Measurements from ENCODE around the gene COQ10A.
A peak's percentile ranks its signal among the peaks of the same experiment; 100 is the strongest.

The COQ10A gene

GRCh38 chr12:56266693-56267442 is at the start of gene COQ10A:
Gene COQ10A (plus strand): TSS chr12:56266942. CDS start chr12:56267119, 177 bp downstream.
- DNase-seq = peak; percentile 81

GRCh38 chr12:56219840-56220239 is 46.9 kb upstream of the COQ10A start:
- no peak for DNase-seq

- DNase-seq = no peak
Observed at GRCh38 chr12:56220611-56221231, 46.0 kb upstream of the COQ10A start.

GRCh38 chr12:56221232-56221756 is 45.4 kb upstream of the COQ10A start:
- DNase-seq = no peak

DNA sequence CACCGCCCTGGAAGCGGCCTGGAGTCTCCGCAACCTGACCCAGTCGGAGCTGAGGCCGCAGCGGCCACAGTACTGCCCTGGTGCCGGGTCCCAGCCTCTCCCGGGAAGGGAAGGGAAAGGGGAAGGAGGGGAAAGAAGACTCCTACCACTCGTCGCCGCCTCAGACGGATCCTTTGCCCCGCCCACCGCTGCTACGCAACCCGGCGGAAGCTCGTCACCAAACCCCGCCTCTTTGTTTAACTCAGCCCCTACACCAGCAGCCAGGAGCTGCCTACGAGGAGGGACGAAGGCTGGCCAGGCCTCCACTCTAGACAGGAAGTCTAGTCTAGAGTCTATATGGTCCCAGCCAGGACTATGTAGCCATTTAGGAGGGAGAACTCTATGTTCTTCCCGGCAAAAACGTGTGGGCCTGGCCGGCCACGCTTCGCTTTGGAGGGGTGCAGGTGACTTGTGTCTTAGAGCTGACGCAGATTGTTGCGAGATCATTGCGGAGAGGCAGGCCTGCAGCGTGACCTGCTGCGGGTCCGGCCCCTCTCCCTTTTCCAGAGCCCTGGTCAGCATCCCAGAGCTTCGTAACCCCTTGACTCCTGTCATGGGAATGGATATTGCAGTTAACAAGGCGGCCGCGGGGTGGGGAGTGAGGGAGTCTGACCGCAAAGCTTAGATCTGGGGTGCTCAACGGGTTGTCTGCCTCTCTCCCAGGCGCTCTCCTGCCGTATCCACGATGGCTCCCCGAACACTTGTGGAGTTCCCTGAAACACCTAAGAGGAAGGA is 44.8 kb upstream of the COQ10A start, which contains the start of gene RNF41:
RNF41 (minus strand) TSS at position 166 of the 774 bp plus-strand sequence. CDS start 7,875 bp downstream, outside the sequence.
- peak; percentile 87 for DNase-seq

DNA sequence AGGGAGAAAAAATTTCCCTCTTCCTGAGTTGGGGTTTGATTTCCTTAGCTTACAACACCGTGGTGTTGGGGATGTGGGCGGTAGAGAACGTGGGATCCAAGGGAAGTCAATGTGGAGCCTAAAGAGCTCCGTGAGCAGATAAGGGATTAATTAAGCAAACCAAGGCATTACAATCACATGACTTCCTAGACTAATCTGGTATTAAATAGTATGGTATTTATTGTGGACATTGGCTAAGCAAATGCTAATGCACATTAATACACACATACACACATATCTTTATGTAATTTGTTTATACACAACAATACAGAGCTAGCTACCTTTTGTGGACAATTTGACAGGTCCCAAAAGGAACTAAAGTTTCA is 44.2 kb upstream of the COQ10A start:
- no peak for DNase-seq

GRCh38 chr12:56223571-56224101 is 43.1 kb upstream of the COQ10A start:
- DNase-seq = no peak

GRCh38 chr12:56224102-56224701 is 42.5 kb upstream of the COQ10A start, which contains the start of gene NABP2:
Gene NABP2 (plus strand): TSS chr12:56224342. CDS start chr12:56224857, 515 bp downstream.
- peak; percentile 86 for DNase-seq

DNA sequence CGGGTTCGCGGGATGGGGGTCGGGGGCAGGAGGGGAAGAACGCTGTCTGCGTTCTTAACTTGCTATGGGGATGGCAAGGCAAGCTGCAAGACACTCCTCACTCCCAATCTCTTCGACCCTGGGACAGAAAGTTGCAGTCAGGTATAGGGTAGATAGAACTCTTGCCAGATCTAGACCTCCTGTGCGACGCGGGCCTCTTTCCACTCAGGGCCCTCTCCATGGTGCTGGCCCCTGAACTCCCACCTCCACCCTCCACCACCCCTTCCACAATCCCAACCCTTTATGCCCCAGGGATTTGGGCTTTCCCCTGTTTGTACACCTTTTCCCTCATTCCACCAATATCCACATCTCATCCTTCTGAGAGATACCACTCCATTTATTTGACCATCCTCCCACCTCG is 41.8 kb upstream of the COQ10A start:
- DNase-seq = no peak

- DNase-seq = no peak
Observed at GRCh38 chr12:56229082-56229481, 37.7 kb upstream of the COQ10A start.

GRCh38 chr12:56229916-56230431 is 36.8 kb upstream of the COQ10A start, which contains the start of gene SLC39A5:
Gene SLC39A5 (plus strand): TSS chr12:56230051. CDS start chr12:56231275, 1,224 bp downstream.
- no peak for DNase-seq

DNA sequence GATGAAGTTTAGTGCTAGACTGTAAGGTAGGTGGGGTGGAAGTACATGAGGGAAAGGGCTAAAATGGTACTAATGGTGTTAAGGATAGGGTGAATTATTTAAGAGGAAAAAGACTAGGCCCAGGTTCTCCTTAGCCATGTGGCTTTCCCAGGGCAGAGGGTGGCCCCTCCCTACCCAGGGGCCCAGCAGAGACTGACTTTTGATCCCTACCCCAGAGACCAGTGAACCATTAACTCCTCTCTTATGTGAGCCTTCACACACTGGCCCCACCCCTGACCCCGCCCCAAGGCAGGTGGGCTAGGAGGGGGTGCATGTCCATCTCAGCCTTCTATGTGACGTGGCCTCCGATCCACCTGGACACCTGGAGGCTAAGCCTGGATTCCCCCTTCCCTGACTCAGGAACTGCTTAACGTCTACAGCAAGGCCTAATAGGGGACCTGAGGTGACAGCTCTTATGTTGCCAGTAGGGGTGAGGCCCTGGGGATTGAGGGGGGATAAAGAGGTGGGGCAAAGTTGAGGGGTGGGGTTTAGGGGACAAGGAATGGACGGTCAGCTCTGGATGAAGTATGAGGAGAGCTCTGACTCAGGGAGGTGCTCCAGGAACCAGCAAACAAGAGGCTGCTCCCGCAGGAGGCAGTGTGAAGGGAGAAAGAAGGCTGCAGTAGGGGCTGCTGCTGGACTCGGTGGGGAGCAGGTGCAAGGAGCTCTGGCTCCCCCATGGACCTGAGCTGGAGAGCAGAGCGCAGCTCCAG is 36.1 kb upstream of the COQ10A start:
- no peak for DNase-seq

GRCh38 chr12:56231184-56231582 is 35.6 kb upstream of the COQ10A start:
- DNase-seq = no peak

GRCh38 chr12:56234746-56235436 is 31.9 kb upstream of the COQ10A start:
- DNase-seq = no peak

- no peak for DNase-seq
Observed at GRCh38 chr12:56236091-56236490, 30.7 kb upstream of the COQ10A start.

GRCh38 chr12:56236985-56237384 is 29.8 kb upstream of the COQ10A start:
- no peak for DNase-seq

DNA sequence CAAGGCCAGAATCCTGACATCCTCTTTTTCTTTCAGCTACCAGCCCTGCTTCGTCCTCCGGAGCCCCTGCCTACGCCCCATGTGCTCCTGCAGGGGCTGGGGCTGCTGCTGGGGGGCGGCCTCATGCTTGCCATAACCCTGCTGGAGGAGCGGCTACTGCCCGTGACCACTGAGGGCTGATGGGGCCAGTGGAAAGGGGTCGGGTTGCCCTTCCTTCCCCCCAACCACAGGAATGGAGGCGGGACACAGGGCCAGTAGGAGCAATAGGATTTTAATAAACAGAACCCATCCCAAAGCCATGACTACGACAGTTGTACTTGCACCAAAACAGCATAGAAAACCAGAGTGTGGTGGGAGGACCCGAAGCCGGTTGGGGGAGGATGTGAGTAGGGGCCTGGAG is 29.2 kb upstream of the COQ10A start:
- no peak for DNase-seq

DNA sequence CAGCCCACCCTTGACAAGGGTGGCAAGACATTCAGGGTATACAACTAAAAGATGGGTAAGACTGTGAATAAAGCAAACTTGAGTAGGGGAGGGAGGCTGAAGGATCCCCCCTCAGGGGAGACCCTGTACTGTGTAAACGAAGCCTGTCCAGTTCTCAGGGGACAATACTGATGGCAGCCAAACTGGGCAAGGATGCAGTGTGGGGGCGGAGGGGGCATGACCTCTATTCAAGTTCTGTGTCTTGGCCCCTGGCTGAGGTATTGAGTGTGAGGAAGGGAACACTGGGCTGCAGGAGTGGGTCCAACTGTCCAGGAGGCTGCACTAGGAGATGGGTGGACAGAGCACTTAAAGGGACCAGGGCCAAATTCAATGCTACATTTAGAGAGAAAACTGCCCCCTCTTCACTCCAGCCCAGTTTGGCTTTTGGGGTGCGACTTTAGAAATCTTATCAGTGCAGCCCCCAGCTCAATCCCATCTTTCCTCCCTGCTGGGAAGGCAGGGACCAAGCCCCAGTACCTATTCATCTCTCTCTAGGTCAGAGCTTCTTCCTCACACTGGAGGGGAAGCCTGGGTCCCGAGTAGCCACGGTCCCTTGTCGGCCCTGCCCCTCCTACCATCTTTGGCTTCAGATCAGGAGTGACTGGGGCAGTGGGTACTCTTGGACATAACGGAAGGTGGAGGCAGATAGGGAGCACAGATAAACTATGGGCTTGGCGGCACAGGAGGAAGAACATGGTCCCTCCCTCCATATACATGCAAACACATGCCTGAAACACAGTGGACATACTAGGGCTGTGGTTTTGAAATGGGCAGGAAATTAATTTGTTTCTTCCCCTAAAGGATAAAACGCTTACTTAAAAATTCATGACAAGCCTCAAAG is 25.1 kb upstream of the COQ10A start:
- no peak for DNase-seq

- no peak for DNase-seq
Observed at GRCh38 chr12:56242986-56243385, 23.8 kb upstream of the COQ10A start.

GRCh38 chr12:56243731-56244181 is 23.0 kb upstream of the COQ10A start:
- no peak for DNase-seq

All from NCI-H1694 treated with DMSO at 0.1 percent for 48 hours (cell line).